Activated CD4-positive, alpha-beta T cell treated with anti-CD3 and anti-CD28 coated beads, Interleukin-2, Interleukin-6, amounts not matched to agents 100 ng/mL and 50 ng/mL, durations not matched to agents 16 hours and 8 hours (primary cell): ENCODE results near the gene GUSB.

Experiments
- DNase-seq: peaks from one replicate; pipeline ENCODE4 v3.0.0-alpha.2; 2020

The GUSB gene

DNA sequence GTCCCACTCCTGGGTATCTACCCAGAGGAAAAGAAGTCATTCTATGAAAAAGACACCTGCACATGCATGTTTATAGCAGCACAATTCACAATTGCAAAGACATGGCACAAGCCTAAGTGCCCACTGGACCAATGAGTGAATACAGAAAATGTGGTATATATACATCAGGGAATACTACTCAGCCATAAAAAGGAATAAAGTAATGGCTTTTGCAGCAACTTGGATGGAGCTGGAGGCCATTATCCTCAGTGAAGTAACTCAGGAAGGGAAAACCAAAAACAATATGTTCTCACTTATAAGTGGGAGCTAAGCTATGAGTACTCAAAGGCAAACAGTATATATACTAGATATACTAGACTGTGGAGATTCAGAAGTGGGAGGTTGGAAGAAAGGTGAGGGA, 55.4 kb downstream of the GUSB start:
- DNase-seq = no peak

DNA sequence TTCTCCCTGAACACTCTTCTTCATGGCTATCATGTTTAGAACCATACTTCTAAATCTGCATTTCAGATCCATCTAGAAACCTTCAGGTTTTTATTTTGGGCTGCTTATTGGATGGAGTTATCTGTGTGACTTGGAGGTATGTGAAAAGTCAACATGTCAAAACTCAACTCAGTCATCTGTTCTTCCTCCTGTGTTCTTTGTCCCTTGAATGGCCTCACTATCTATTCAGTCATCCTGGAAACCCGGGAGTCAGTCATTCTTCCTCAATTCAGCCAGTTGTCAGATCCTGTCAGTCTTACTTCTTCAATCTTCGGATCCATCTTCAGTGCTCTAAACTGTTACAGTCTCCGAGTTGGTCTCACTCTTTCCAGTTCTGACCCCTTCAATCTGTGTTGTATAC, 57.0 kb downstream of the GUSB start:
- no peak for DNase-seq

DNA sequence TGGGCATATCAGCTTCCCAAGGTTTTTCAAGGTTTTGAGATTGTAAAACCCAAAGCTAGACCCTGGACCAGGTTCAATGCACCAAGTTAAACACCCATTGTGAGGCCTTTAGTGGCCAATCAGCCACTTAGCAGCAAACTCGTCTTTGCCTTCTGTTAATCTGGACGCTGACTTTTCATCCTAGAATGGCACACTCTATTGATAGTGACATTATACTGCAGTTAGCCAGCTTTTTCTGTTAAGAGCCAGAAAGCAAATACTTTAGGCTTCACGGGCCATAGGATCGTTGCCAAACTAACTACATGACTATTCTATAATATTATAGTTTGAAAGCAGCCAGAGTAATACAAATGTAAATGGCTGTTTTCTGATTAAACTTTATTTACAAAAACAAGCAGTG, 57.8 kb downstream of the GUSB start:
- no peak for DNase-seq

DNA sequence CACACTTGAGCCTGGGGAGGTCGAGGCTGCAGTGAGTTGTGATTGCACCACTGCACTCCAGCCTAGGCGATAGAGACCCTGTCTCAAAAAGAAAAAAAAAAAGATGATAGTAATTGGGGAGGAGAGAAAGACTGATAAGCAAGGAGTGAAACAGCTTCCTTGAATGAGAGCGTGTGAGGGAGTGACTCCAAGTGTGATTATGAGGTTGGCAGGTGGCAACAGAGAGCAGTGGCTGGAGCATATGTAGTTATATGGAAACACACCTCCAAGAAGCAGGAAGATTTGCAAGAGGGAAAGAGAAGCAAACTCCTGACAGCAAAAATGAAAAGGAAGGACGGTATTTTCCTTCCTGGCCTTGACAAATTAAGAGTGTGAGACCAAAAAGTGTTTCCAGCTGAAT, 58.7 kb downstream of the GUSB start:
- DNase-seq = no peak

DNA sequence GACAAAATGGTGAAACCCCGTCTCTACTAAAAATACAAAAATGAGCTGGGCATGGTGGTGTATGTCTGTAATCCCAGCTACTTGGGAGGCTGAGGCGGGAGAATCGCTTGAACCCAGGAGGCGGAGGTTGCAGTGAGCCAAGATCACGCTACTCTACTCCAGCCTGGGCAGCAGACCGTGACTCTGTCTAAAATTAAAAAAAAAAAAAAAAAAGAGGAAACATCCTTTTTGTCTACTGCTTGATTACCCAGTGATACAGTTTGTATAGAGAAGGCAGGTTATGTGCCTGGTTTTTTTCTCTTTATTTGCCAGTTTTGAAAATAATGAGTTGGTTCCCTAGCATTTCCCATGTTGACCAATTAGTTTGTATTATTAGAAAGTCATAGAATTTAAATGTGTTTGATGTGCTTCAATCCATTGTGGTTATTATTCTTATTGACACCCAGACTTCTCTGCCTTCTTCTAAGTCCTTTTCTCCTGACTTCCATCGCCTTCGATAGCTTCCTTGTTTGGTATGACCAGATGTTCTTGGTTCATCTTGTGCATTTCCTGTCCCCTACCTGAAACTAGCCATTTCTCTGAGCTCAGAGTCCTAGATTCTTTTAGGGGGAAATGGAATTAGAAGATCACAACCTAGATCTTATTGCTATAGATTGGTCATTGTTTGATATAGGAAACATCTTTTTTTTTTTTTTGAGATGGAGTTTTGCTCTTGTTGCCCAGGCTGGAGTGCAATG, 65.9 kb downstream of the GUSB start:
- DNase-seq = no peak

DNA sequence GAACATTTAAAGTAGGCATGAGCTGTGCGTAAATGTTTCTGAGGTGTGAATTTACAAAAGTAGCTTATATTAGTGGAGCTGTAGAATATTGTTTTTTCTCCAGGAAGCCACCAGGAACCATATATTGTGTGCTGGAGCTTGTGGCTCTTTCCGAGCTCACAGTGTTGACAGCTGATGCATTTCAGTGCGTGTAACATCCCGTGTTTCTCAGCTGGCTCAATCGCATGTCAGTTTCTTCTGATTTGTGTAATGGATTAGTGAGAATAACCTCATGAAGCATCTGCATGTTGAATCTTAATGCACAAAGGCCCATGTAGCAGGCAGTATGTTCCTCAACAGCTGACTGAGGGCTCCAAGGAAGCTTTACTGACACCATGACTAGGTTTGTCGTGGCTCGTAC, 69.8 kb downstream of the GUSB start:
- no peak for DNase-seq
